Activated T-helper 17 cell treated with anti-CD3 and anti-CD28 coated beads, Interleukin-2, amount 50 U/mL, for 72 hours (primary cell): ENCODE measurements around the gene ACBD6. TPM values are rescaled to one million over a fixed set of nuclear protein-coding genes. Genes with fewer than 3 reads are reported as not detected.
A peak's percentile ranks its signal among the peaks of the same experiment; 100 is the strongest.
"Not testable (repeated sequence)": the region's sequence is repeated elsewhere in the genome, so short reads cannot be mapped to it uniquely, and the experiment has no call there.

ENCODE experiments used
- ATAC-seq: fragments of 150-1000 bp; cut with Tn5 transposase; replicated peaks from 2 replicates; pipeline ENCODE4 v1.10.0; 2021; ENCODE audit warnings: mild to moderate bottlenecking, moderate library complexity
- H3K27ac Mint-ChIP-seq: one replicate; pipeline ENCODE4 v1.8.0; 2022; ENCODE audit warnings: mixed read lengths
- H3K27me3 Mint-ChIP-seq: one replicate; pipeline ENCODE4 v1.8.0; 2022; ENCODE audit warnings: mixed read lengths
- H3K36me3 Mint-ChIP-seq: one replicate; pipeline ENCODE4 v1.8.0; 2022; ENCODE audit warnings: low read depth, mild to moderate bottlenecking, mixed read lengths
- H3K4me1 Mint-ChIP-seq: one replicate; pipeline ENCODE4 v1.8.0; 2022; ENCODE audit warnings: mixed read lengths
- H3K4me3 Mint-ChIP-seq: one replicate; pipeline ENCODE4 v1.8.0; 2022; ENCODE audit warnings: mild to moderate bottlenecking, mixed read lengths
- H3K9me3 Mint-ChIP-seq: one replicate; pipeline ENCODE4 v1.8.0; 2022; ENCODE audit warnings: mixed read lengths
- total RNA-seq, 2 donors: library from RNA; stranded (reverse); gene quantifications; one replicate each; pipeline ENCODE4 v1.2.3, GENCODE V29; 2022

ACBD6 gene, protein sequence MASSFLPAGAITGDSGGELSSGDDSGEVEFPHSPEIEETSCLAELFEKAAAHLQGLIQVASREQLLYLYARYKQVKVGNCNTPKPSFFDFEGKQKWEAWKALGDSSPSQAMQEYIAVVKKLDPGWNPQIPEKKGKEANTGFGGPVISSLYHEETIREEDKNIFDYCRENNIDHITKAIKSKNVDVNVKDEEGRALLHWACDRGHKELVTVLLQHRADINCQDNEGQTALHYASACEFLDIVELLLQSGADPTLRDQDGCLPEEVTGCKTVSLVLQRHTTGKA
- total RNA-seq, result 10 to 100 TPM; 33.4 to 41.9 TPM

GRCh38 chr1:180502361-180503279, at the start of gene ACBD6:
TSS of gene ACBD6 (minus strand) at chr1:180502577. CDS start at chr1:180502266, 311 bp downstream.
- Mint-ChIP-seq H3K4me1 (peaks cover 10% of the 10 kb centered on the region), H3K27ac (peak within 1 kb of the TSS; percentile 96), H3K4me3 (peak within 1 kb of the TSS; percentile 89), H3K36me3 (peaks cover 20% of the 10 kb centered on the region), H3K27me3 (no peaks in the 10 kb centered on the region), H3K9me3 (no peaks in the 10 kb centered on the region)
- peak; percentile 92 for ATAC-seq

DNA sequence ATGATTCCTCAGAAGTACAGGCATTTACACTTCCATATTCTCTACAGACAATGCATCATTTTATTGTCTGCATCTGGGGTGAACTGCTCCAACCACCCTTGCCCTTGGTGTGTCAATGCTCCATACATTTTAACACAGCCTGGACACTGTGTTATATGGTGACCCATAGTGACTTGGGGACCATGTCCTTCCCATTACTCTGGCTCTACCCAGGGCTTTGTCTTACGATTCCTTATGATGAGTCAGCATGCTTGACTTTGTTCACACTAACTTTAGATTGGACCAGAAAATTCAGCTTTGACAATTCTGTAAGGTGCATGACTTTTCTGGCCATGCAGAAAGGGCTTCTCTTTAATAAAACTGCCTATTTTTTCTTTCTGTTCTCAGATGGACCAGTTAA, 49.6 kb upstream of the ACBD6 start:
- H3K9me3 Mint-ChIP-seq, result no peaks in the 10 kb centered on the region
- H3K4me1 Mint-ChIP-seq, result no peaks in the 10 kb centered on the region

DNA sequence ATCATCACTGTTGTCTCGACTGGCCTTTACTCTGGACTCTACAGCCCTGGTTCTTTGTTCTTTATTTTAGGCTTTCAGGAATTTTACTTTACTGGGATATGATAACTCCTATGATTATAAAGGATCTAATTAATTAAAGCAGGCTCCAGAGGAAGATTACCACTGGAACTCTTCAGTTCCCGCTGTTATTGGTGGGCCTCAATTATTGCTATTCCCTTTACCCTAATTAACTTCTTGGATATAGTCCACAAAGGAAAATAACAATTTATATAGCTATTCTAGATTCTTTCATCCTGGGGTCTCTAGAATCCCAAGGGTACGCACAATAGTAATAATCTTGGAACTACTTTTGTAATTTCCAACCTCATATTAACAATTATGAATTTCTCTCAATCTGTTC, 47.9 kb upstream of the ACBD6 start:
- H3K27me3 Mint-ChIP-seq, result no peaks in the 10 kb centered on the region
- H3K4me3 Mint-ChIP-seq, result no peak overlapping the region
- H3K36me3 Mint-ChIP-seq, result no peaks in the 10 kb centered on the region
- H3K9me3 Mint-ChIP-seq, result no peaks in the 10 kb centered on the region
- no peak for ATAC-seq
- H3K27ac Mint-ChIP-seq, result no peak overlapping the region
- H3K4me1 Mint-ChIP-seq, result no peaks in the 10 kb centered on the region

More for the DNA sequence above, 49.6 kb upstream of the ACBD6 start:
- Mint-ChIP-seq H3K36me3 (no peaks in the 10 kb centered on the region), H3K27ac (no peak overlapping the region), H3K27me3 (peaks cover under 1% of the 10 kb centered on the region), H3K4me3 (no peak overlapping the region)
- ATAC-seq, result no peak

- not testable (repeated sequence) for H3K36me3 Mint-ChIP-seq, H3K27ac Mint-ChIP-seq
These were observed 47.4 kb upstream of the ACBD6 start for GRCh38 chr1:180549770-180550169.

GRCh38 chr1:180548686-180549317, 46.4 kb upstream of the ACBD6 start:
- Mint-ChIP-seq H3K4me3 (no peak overlapping the region), H3K27me3 (no peaks in the 10 kb centered on the region), H3K9me3 (no peaks in the 10 kb centered on the region), H3K27ac (no peak overlapping the region), H3K4me1 (no peaks in the 10 kb centered on the region), H3K36me3 (no peaks in the 10 kb centered on the region)
- no peak for ATAC-seq

More at GRCh38 chr1:180549770-180550169, 47.4 kb upstream of the ACBD6 start:
- not testable (repeated sequence) for H3K4me3 Mint-ChIP-seq, ATAC-seq, H3K27me3 Mint-ChIP-seq, H3K9me3 Mint-ChIP-seq, H3K4me1 Mint-ChIP-seq

DNA sequence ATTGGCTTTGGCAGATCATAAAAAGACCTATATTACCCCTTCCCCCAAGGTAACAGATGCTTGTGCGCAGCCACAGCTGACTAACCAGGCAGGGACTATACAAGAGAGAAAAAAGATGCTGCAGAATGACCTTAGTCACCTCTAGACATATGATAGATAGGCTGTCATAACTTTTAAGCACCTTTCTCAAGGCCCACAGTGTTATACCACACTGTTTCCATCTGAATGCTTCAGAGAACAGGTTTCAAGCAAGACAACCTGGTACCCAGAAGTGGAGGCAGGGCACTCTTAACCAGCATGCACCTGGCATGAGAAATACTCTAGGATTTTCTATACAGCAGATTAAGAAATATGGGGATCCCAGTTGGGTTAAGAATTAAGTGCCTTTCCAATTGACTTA, 43.6 kb upstream of the ACBD6 start:
- H3K27ac Mint-ChIP-seq, result no peak overlapping the region
- no peaks in the 10 kb centered on the region for H3K27me3 Mint-ChIP-seq
- H3K36me3 Mint-ChIP-seq, result no peaks in the 10 kb centered on the region
- no peak overlapping the region for H3K4me3 Mint-ChIP-seq
- no peaks in the 10 kb centered on the region for H3K4me1 Mint-ChIP-seq
- ATAC-seq, result no peak
- H3K9me3 Mint-ChIP-seq, result no peaks in the 10 kb centered on the region

GRCh38 chr1:180544050-180544449, 41.7 kb upstream of the ACBD6 start:
- no peaks in the 10 kb centered on the region for H3K4me1 Mint-ChIP-seq
- no peak overlapping the region for H3K27ac Mint-ChIP-seq
- H3K9me3 Mint-ChIP-seq, result no peaks in the 10 kb centered on the region
- ATAC-seq, result no peak
- H3K36me3 Mint-ChIP-seq, result no peaks in the 10 kb centered on the region
- H3K4me3 Mint-ChIP-seq, result no peak overlapping the region
- no peaks in the 10 kb centered on the region for H3K27me3 Mint-ChIP-seq

GRCh38 chr1:180542838-180543145, 40.4 kb upstream of the ACBD6 start:
- H3K9me3 Mint-ChIP-seq, result no peaks in the 10 kb centered on the region
- peaks cover 4% of the 10 kb centered on the region for H3K27me3 Mint-ChIP-seq
- H3K27ac Mint-ChIP-seq, result no peak overlapping the region
- H3K36me3 Mint-ChIP-seq, result no peaks in the 10 kb centered on the region
- no peaks in the 10 kb centered on the region for H3K4me1 Mint-ChIP-seq
- ATAC-seq, result no peak
- no peak overlapping the region for H3K4me3 Mint-ChIP-seq

GRCh38 chr1:180542113-180542837, 39.9 kb upstream of the ACBD6 start:
- no peaks in the 10 kb centered on the region for H3K9me3 Mint-ChIP-seq
- no peak overlapping the region for H3K4me3 Mint-ChIP-seq
- H3K36me3 Mint-ChIP-seq, result no peaks in the 10 kb centered on the region
- no peak overlapping the region for H3K27ac Mint-ChIP-seq
- H3K4me1 Mint-ChIP-seq, result no peaks in the 10 kb centered on the region
- no peak for ATAC-seq
- H3K27me3 Mint-ChIP-seq, result peaks cover 4% of the 10 kb centered on the region

- no peak for ATAC-seq
- Mint-ChIP-seq H3K27me3 (peaks cover 8% of the 10 kb centered on the region), H3K36me3 (no peaks in the 10 kb centered on the region), H3K4me1 (no peaks in the 10 kb centered on the region), H3K27ac (no peak overlapping the region), H3K4me3 (no peak overlapping the region), H3K9me3 (no peaks in the 10 kb centered on the region)
These were observed 38.6 kb upstream of the ACBD6 start for GRCh38 chr1:180540697-180541594.

GRCh38 chr1:180539136-180539535, 36.8 kb upstream of the ACBD6 start:
- no peaks in the 10 kb centered on the region for H3K9me3 Mint-ChIP-seq
- peaks cover 11% of the 10 kb centered on the region for H3K27me3 Mint-ChIP-seq
- ATAC-seq, result no peak
- H3K27ac Mint-ChIP-seq, result no peak overlapping the region
- no peaks in the 10 kb centered on the region for H3K4me1 Mint-ChIP-seq
- no peaks in the 10 kb centered on the region for H3K36me3 Mint-ChIP-seq
- H3K4me3 Mint-ChIP-seq, result no peak overlapping the region

DNA sequence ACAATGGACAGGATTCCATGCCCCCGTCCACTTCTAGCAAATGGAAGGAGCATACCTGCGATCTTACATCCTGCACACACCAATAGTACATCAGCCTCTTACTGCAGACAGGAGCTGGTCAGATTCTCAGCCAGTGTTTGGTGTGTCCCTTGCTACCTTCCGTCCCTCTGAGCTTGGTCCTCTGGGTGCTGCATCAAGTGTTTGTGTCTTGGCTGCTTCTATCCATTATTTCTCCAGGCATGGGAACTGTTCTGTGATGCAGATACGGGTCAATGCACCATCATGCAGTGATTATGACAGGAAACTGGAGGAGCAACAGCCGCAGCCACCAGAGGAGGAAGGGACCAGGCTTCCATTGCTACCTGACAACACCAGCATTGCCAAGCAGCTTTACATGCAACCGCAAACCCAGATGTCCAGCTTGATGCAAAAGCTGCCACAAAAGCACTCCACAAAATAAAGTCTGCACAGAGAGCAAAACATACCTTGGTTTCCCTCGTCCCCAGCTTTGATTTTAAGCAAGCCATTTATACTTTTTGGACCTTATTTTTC, 34.5 kb upstream of the ACBD6 start:
- Mint-ChIP-seq H3K36me3 (no peaks in the 10 kb centered on the region), H3K4me1 (no peaks in the 10 kb centered on the region), H3K27me3 (peaks cover 11% of the 10 kb centered on the region), H3K4me3 (no peak overlapping the region), H3K27ac (no peak overlapping the region), H3K9me3 (no peaks in the 10 kb centered on the region)
- no peak for ATAC-seq

- Mint-ChIP-seq H3K9me3 (no peaks in the 10 kb centered on the region), H3K4me1 (no peaks in the 10 kb centered on the region), H3K36me3 (no peaks in the 10 kb centered on the region), H3K27me3 (peaks cover 11% of the 10 kb centered on the region), H3K27ac (no peak overlapping the region), H3K4me3 (no peak overlapping the region)
- ATAC-seq, result no peak
These were observed 33.1 kb upstream of the ACBD6 start for GRCh38 chr1:180535418-180535999.
